ENCODE measurements around the gene RNF121. TPM values are rescaled to one million over a fixed set of nuclear protein-coding genes. Genes with fewer than 3 reads are reported as not detected.

Gene RNF121
- total RNA-seq, 1 donor from 2014 or later, result 30.5 TPM

- no peak for DNase-seq (ENCODE audit: extremely low read depth, low read depth, low spot score)
Observed at GRCh38 chr11:72003776-72004171, 74.9 kb downstream of the RNF121 start.

GRCh38 chr11:72004515-72005346, 75.9 kb downstream of the RNF121 start:
- no peak for DNase-seq (ENCODE audit: extremely low read depth, low read depth, low spot score)

- no peak for DNase-seq (ENCODE audit: extremely low read depth, low read depth, low spot score)
Observed at GRCh38 chr11:72005347-72006260, 76.8 kb downstream of the RNF121 start.

GRCh38 chr11:72006309-72007088, 77.7 kb downstream of the RNF121 start:
- DNase-seq (ENCODE audit: extremely low read depth, low read depth, low spot score), result no peak

GRCh38 chr11:72007089-72007476, 78.2 kb downstream of the RNF121 start:
- no peak for DNase-seq (ENCODE audit: extremely low read depth, low read depth, low spot score)

GRCh38 chr11:72007587-72007986, 78.7 kb downstream of the RNF121 start:
- no peak for DNase-seq (ENCODE audit: extremely low read depth, low read depth, low spot score)

GRCh38 chr11:72008728-72009127, 79.9 kb downstream of the RNF121 start:
- no peak for DNase-seq (ENCODE audit: extremely low read depth, low read depth, low spot score)

- no peak for DNase-seq (ENCODE audit: extremely low read depth, low read depth, low spot score)
Observed at GRCh38 chr11:72009156-72009555, 80.3 kb downstream of the RNF121 start.

- DNase-seq (ENCODE audit: extremely low read depth, low read depth, low spot score), result no peak
Observed at GRCh38 chr11:72010529-72011233, 81.8 kb downstream of the RNF121 start.

GRCh38 chr11:72012091-72012630, 83.3 kb downstream of the RNF121 start:
- DNase-seq (ENCODE audit: extremely low read depth, low read depth, low spot score), result no peak

- DNase-seq (ENCODE audit: extremely low read depth, low read depth, low spot score), result no peak
Observed at GRCh38 chr11:72012897-72013721, 84.3 kb downstream of the RNF121 start.

- DNase-seq (ENCODE audit: extremely low read depth, low read depth, low spot score), result no peak
Observed at GRCh38 chr11:72013765-72014711, 85.2 kb downstream of the RNF121 start.

- DNase-seq (ENCODE audit: extremely low read depth, low read depth, low spot score), result no peak
Observed at GRCh38 chr11:72014761-72015320, 86.0 kb downstream of the RNF121 start.

GRCh38 chr11:72015511-72016061, 86.7 kb downstream of the RNF121 start:
- no peak for DNase-seq (ENCODE audit: extremely low read depth, low read depth, low spot score)

GRCh38 chr11:72018171-72018570, 89.3 kb downstream of the RNF121 start:
- DNase-seq (ENCODE audit: extremely low read depth, low read depth, low spot score), result no peak

- no peak for DNase-seq (ENCODE audit: extremely low read depth, low read depth, low spot score)
Observed at GRCh38 chr11:72023335-72023734, 94.5 kb downstream of the RNF121 start.

- DNase-seq (ENCODE audit: extremely low read depth, low read depth, low spot score), result no peak
Observed at GRCh38 chr11:72024069-72024754, 95.4 kb downstream of the RNF121 start.

Measured in glomerular endothelial cell (primary cell).